Activated CD4-positive, alpha-beta T cell treated with anti-CD3 and anti-CD28 coated beads for 4 hours (primary cell): ENCODE data around the gene CEACAM3.

ENCODE experiments used
- DNase-seq, 2 donors: peaks; one replicate each; pipeline ENCODE4 v3.0.0-alpha.2; 2020

CEACAM3 gene

DNA sequence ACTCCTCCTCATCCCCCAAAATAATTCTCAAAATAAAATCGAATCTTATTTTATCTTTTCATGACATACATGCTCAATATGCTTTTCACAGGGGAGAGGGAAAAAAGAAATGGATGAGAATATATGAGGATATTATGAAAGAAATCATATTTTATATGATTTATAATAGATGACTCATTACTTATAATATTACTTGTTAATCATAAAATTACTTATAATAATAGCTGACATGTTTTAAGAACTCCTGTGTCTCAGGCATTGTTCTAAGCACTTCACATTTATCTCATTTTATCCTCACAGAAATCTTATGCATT lies 3.0 kb upstream of the CEACAM3 start:
- no peak for DNase-seq

DNA sequence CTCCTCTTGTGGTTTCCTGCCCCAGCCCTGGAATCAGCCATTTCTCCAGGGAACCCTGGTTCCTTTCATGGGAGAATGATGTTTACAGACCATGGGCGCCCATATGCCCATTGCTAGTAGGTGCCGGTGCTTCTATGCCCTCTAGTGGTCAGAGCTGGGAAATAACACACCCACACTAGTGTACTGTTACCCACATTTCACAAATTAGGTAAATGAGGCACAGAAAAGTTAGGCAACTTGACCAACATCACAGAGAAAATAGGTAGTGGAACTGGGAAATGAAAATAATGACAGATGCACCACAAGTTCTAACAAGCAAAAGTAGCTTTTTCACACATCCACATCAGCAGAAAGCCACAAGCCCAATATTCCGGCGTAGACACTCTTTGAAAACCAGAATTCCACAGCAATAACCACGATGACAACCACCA lies 1.3 kb upstream of the CEACAM3 start:
- DNase-seq, result peak; percentile 53 to 71

- DNase-seq, result no peak
Observed at GRCh38 chr19:41796901-41797300, 514 bp downstream of the CEACAM3 start.

DNA sequence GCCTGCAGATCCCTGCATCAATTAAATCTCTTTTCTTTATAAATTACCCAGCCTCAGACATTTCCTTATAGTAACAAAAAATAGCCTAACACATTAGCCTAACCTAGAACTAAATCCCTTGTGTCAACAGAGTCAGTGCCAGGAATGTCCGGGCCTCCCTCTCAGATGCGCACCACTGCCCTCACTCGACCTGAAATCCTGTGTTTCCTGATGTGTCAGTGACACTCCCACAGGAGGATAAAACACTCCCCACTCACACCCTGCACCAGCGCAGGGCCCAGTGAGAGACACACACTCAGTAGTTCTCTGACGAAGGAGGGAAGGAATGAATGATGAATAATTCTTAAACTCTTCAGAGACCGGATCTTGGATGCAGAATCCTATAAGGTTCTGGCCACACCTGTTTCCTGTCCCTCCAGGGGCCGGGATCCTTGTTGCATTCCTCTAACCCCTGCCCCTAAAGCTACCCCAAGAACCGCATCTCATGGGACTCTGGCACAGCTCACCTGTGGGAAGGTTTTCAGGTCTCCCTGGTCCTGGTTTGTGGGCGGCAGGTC lies 3.1 kb downstream of the CEACAM3 start:
- DNase-seq, result no peak

DNA sequence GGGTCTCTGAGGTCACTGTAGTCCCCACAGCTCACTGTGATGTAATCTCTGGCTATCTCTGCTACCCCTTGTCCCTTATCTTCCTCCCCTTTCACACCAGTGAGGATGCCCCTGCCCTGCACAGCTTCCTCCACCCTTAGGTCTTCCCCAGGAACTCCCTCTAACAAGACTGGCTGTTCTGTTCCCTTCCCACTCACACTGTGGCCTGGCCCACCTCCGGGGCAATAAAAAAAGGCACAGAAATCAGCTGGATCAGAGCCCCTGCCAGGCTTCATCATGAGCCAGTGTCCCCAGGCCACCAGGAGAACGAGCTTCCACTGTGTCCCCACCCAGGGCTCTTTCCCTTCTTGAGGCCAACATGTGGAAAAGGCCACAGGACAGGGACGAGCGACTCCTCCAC lies 4.6 kb downstream of the CEACAM3 start:
- no peak for DNase-seq

DNA sequence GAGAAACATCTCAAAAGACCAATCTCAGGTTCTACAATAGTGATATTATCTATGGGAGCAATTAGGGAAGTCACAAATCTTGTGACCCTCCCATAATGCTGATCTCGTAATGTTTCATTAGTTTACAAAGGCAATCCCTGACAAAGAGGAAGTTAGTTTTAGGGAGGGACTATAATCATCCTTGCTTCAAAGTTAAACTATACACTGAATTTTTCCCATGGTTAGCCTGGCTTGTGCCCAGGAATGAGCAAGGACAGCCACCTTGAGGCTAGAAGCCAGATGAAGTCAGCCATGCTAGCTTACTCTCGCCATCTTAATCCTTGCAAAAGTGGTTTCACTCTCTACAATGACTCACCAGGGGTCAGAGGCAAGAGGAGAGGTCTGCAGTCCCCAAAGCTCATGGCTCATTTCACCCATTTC lies 5.4 kb downstream of the CEACAM3 start:
- DNase-seq, result no peak

DNA sequence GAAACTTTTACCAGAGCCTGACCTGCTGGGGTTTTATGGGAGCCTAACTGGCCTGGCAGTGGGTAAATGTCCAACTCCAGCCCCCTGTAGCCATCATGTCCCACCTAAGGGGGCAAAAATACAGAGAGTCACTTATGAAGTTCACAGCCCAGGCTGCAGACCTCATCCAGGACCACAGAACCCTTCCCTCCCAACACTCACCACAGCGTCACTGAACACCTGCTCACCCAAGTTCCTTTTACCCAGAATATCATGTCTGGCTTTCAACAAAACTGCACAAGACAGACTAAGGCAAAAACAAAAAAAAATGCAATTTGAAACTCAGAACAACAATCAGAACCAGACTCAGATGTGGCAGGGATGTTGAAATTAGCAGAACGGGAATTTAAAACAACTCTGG lies 6.4 kb downstream of the CEACAM3 start:
- no peak for DNase-seq

- no peak for DNase-seq
Observed at GRCh38 chr19:41804336-41804735, 7.9 kb downstream of the CEACAM3 start.

- DNase-seq, result no peak
Observed at GRCh38 chr19:41807176-41807575, 10.8 kb downstream of the CEACAM3 start.

- no peak for DNase-seq
Observed at GRCh38 chr19:41808663-41809566, 12.5 kb downstream of the CEACAM3 start.

- no peak for DNase-seq
Observed at GRCh38 chr19:41810301-41810700, 13.9 kb downstream of the CEACAM3 start.

DNA sequence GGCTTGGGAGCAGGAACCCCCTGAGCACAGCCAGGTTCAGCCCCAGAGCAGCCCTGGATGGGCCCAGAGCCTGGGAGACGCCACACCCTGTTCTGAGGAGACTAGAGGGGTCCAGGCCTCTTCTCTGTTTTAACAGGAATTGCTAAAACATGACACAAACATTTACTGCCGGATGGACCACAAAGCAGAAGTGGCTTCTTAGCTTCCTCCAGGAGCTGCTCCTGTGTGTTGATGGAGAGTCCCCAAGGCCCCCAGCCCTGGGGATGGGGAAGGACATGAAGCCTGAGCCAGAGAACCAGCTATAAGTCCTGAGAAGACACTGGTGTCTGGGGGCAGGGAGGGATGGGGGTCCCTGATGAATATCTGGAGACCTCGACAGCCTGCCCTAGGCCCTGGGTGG lies 14.6 kb downstream of the CEACAM3 start:
- DNase-seq, result no peak

DNA sequence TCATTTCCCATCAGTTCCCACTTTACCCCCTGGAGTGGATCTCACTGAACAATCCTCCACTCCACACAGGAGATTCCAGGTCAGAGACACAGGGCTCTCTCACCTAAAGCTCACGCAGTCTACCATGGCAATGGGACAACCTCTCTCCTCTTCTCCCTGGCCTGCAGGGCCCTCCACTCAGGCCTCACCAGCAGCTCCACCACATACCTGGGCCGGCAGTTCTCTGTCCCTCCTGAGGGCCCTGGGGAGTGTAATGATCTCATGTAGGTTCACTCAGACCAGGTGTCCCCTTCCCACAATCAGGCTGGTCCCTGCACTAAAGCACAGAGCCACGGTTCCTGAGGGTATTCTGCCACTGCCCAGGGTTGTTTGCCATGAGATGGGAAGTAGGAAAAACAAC lies 15.6 kb downstream of the CEACAM3 start:
- DNase-seq, result no peak

GRCh38 chr19:41813911-41814310 lies 17.5 kb downstream of the CEACAM3 start:
- DNase-seq, result no peak

GRCh38 chr19:41815301-41815700 lies 18.9 kb downstream of the CEACAM3 start:
- no peak for DNase-seq

DNA sequence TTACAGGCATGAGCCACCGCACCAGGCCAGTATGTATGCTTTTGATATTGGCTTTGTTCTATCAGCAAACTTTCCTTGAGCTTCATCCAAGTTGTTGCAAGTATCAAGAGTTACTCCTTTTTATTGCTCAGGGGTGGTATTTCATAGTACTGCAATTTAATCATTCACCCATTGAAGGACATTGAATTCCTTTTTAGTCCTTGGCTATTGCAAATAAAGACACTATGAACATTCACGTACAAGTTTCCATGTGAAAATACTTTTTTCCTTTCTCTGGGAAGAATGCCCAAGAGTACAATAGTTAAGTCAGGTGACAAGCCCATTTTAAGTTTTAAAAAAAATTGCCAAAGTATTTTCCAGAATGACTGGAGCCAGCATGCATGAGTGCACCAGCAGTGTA lies 20.4 kb downstream of the CEACAM3 start:
- DNase-seq, result no peak

DNA sequence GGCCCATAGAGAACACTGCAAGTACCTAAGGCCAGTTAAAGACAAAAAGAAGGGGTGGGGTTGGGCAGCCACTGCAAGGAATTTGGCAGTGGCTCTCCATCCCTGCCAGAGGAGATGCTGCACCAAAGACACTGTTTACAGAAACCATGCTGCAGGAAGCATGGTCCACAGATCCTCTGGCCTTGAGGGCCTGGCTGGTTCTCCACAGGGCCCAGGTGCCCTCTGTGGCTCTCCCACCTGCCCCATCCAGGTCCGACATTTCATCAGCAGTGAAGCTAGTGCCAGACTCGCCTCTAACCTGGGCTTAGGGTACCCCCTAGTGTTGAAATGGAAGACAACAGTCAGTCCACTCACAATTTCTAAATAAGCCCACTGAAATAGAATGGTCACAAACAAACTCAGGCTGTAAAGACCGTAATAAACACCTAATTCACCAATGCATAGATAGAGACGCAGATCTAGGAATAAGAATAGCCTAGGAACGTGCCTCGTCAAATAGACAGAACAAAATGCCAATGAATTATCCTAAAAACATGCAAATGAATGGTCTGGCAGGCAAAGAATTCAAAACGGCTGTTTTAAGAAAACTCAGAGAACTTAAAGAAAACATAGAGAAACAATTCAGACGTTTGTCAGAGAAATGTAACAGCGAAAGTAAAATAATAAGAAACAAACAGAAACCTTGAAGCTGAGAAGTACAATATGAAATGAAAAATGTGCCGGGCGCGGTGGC lies 24.8 kb downstream of the CEACAM3 start:
- DNase-seq, result peak; percentile 33 to 58

DNA sequence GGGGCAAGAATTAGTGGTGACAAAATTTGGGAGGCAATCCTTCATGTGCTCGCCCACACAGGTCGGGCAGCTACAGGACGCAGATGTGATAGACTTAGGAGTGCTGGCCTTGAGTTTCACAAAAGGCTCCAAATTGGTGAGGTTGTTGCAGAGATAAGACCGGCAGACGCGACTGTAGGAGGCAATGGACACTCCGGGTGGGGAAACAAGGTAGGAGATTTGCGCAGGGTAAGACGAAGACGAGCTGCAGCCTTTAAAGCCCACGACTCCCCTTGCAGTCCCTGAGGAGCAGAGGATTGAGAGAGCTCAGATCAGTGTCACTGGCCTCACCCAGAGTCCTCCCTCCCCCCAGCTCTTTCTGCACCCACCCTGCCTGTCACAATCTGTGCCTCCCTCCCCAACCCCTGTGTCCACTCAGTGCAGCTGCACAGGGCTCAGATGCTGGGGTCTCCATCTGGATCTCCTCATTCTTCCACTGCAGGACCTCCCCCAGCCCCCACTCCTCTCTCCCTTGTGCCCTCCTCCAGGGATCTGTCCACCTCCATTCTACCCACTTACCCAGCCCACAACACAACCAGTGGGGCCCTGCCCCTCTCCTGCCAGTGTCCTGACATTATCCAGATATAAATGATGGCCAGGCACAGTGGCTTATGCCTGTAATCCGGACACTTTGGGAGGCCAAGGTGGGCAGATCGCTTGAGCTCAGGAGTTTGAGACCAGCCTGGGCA lies 41.8 kb downstream of the CEACAM3 start:
- DNase-seq, result no peak

DNA sequence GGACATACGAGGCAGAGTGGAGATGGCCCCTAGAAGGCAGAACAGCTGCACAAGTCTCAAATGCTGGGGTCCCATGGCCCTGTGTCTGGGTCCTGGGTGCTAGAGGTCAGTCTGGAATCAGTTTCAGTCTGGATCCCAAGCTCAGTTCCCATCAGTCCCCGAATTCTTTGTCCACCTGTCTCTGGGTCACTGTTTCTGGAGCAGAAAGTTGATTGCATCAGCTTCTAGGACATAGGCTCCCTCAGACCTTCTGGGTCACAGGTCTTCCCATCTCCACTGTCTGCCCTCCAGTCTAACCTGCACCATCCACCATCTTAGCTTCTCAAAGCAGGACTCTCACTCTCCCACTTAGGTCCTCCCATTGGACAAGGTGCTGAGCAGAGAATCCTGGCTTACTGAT lies 42.8 kb downstream of the CEACAM3 start:
- no peak for DNase-seq

GRCh38 chr19:41843371-41843770 lies 47.0 kb downstream of the CEACAM3 start:
- DNase-seq, result no peak

- DNase-seq, result no peak
Observed at GRCh38 chr19:41844601-41845000, 48.2 kb downstream of the CEACAM3 start, which contains the start of gene LYPD4. Gene LYPD4, minus strand, starts transcription at chr19:41844683. Its CDS starts 5,398 bp downstream, at chr19:41839285.

DNA sequence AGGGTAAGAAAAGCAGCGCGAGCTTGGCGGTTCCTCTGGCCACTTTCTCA lies 48.4 kb downstream of the CEACAM3 start, which contains the start of gene DMRTC2:
Gene DMRTC2, plus strand, starts transcription at position 42 of the 50 bp plus-strand sequence. CDS start 2,387 bp downstream, outside the sequence.
- DNase-seq, result no peak

- no peak for DNase-seq
Observed at GRCh38 chr19:41845051-41845590, 48.7 kb downstream of the CEACAM3 start.
